ENCODE measurements around the gene COX4I1. TPM values are rescaled to one million over a fixed set of nuclear protein-coding genes. Genes with fewer than 3 reads are reported as not detected.

The COX4I1 gene
- total RNA-seq, 3 donors from 2014 or later, result 516 to 561 (median 525) TPM

- no peak for DNase-seq
- Mint-ChIP-seq H3K4me1 (ENCODE audit: low read depth) (peaks cover 3% of the 10 kb centered on the region), H3K36me3 (ENCODE audit: insufficient read depth) (no peaks in the 10 kb centered on the region), H3K9me3 (peaks cover 3% of the 10 kb centered on the region), H3K4me3 (no peak overlapping the region), H3K27me3 (ENCODE audit: low read depth) (peaks cover 22% of the 10 kb centered on the region)
- ATAC-seq, result no peak
Observed at GRCh38 chr16:85842848-85843247, 43.4 kb downstream of the COX4I1 start.

GRCh38 chr16:85843471-85844168, 44.1 kb downstream of the COX4I1 start:
- no peak overlapping the region for H3K4me3 Mint-ChIP-seq
- H3K9me3 Mint-ChIP-seq, result peaks cover 3% of the 10 kb centered on the region
- H3K36me3 Mint-ChIP-seq (ENCODE audit: insufficient read depth), result no peaks in the 10 kb centered on the region
- ATAC-seq (no peak), DNase-seq (no peak)
- H3K4me1 Mint-ChIP-seq (ENCODE audit: low read depth), result peaks cover 3% of the 10 kb centered on the region
- H3K27me3 Mint-ChIP-seq (ENCODE audit: low read depth), result peaks cover 22% of the 10 kb centered on the region

GRCh38 chr16:85844169-85844481, 44.6 kb downstream of the COX4I1 start:
- Mint-ChIP-seq H3K4me1 (ENCODE audit: low read depth) (peaks cover 3% of the 10 kb centered on the region), H3K9me3 (peaks cover 3% of the 10 kb centered on the region), H3K4me3 (no peak overlapping the region), H3K36me3 (ENCODE audit: insufficient read depth) (no peaks in the 10 kb centered on the region), H3K27me3 (ENCODE audit: low read depth) (peaks cover 17% of the 10 kb centered on the region)
- ATAC-seq (no peak), DNase-seq (no peak)

GRCh38 chr16:85844786-85845185, 45.3 kb downstream of the COX4I1 start:
- peaks cover 3% of the 10 kb centered on the region for H3K4me1 Mint-ChIP-seq (ENCODE audit: low read depth)
- no peaks in the 10 kb centered on the region for H3K36me3 Mint-ChIP-seq (ENCODE audit: insufficient read depth)
- DNase-seq (no peak), ATAC-seq (no peak)
- peaks cover 14% of the 10 kb centered on the region for H3K27me3 Mint-ChIP-seq (ENCODE audit: low read depth)
- no peak overlapping the region for H3K4me3 Mint-ChIP-seq
- H3K9me3 Mint-ChIP-seq, result peaks cover 3% of the 10 kb centered on the region

GRCh38 chr16:85845266-85845665, 45.8 kb downstream of the COX4I1 start:
- no peak overlapping the region for H3K4me3 Mint-ChIP-seq
- DNase-seq (no peak), ATAC-seq (no peak)
- peaks cover 3% of the 10 kb centered on the region for H3K4me1 Mint-ChIP-seq (ENCODE audit: low read depth)
- H3K9me3 Mint-ChIP-seq, result peaks cover 3% of the 10 kb centered on the region
- H3K27me3 Mint-ChIP-seq (ENCODE audit: low read depth), result peaks cover 14% of the 10 kb centered on the region
- no peaks in the 10 kb centered on the region for H3K36me3 Mint-ChIP-seq (ENCODE audit: insufficient read depth)

- no peak for ATAC-seq
- H3K4me1 Mint-ChIP-seq (ENCODE audit: low read depth), result peaks cover 3% of the 10 kb centered on the region
- H3K36me3 Mint-ChIP-seq (ENCODE audit: insufficient read depth), result no peaks in the 10 kb centered on the region
- DNase-seq, result no peak
- no peak overlapping the region for H3K4me3 Mint-ChIP-seq
- peaks cover 3% of the 10 kb centered on the region for H3K9me3 Mint-ChIP-seq
- peaks cover 14% of the 10 kb centered on the region for H3K27me3 Mint-ChIP-seq (ENCODE audit: low read depth)
Observed at GRCh38 chr16:85846461-85846860, 47.0 kb downstream of the COX4I1 start.

- DNase-seq, result no peak
- ATAC-seq, result no peak
- Mint-ChIP-seq H3K9me3 (peaks cover 3% of the 10 kb centered on the region), H3K36me3 (ENCODE audit: insufficient read depth) (no peaks in the 10 kb centered on the region), H3K4me3 (no peak overlapping the region), H3K4me1 (ENCODE audit: low read depth) (peaks cover 3% of the 10 kb centered on the region), H3K27me3 (ENCODE audit: low read depth) (peaks cover 14% of the 10 kb centered on the region)
Observed at GRCh38 chr16:85847036-85847435, 47.5 kb downstream of the COX4I1 start.

- Mint-ChIP-seq H3K4me3 (no peak overlapping the region), H3K9me3 (peaks cover 1% of the 10 kb centered on the region), H3K4me1 (ENCODE audit: low read depth) (peaks cover 3% of the 10 kb centered on the region), H3K36me3 (ENCODE audit: insufficient read depth) (no peaks in the 10 kb centered on the region), H3K27me3 (ENCODE audit: low read depth) (peaks cover 14% of the 10 kb centered on the region)
- DNase-seq, result no peak
- no peak for ATAC-seq
Observed at GRCh38 chr16:85847681-85848601, 48.4 kb downstream of the COX4I1 start.

- Mint-ChIP-seq H3K27me3 (ENCODE audit: low read depth) (peaks cover 14% of the 10 kb centered on the region), H3K9me3 (no peaks in the 10 kb centered on the region), H3K36me3 (ENCODE audit: insufficient read depth) (no peaks in the 10 kb centered on the region), H3K4me3 (no peak overlapping the region), H3K4me1 (ENCODE audit: low read depth) (peaks cover 3% of the 10 kb centered on the region)
- ATAC-seq, result no peak
- no peak for DNase-seq
Observed at GRCh38 chr16:85848986-85849385, 49.5 kb downstream of the COX4I1 start.

GRCh38 chr16:85849388-85849787, 49.9 kb downstream of the COX4I1 start:
- Mint-ChIP-seq H3K4me1 (ENCODE audit: low read depth) (peaks cover 3% of the 10 kb centered on the region), H3K36me3 (ENCODE audit: insufficient read depth) (no peaks in the 10 kb centered on the region), H3K4me3 (no peak overlapping the region), H3K27me3 (ENCODE audit: low read depth) (peaks cover 14% of the 10 kb centered on the region), H3K9me3 (no peaks in the 10 kb centered on the region)
- DNase-seq (no peak), ATAC-seq (no peak)

- ATAC-seq (no peak), DNase-seq (no peak)
- Mint-ChIP-seq H3K36me3 (ENCODE audit: insufficient read depth) (no peaks in the 10 kb centered on the region), H3K9me3 (no peaks in the 10 kb centered on the region), H3K27me3 (ENCODE audit: low read depth) (peaks cover 14% of the 10 kb centered on the region), H3K4me3 (no peak overlapping the region), H3K4me1 (ENCODE audit: low read depth) (no peaks in the 10 kb centered on the region)
Observed at GRCh38 chr16:85850344-85850880, 50.9 kb downstream of the COX4I1 start.

GRCh38 chr16:85851034-85851785, 51.7 kb downstream of the COX4I1 start:
- Mint-ChIP-seq H3K27me3 (ENCODE audit: low read depth) (peaks cover 13% of the 10 kb centered on the region), H3K4me1 (ENCODE audit: low read depth) (no peaks in the 10 kb centered on the region), H3K9me3 (no peaks in the 10 kb centered on the region), H3K4me3 (no peak overlapping the region), H3K36me3 (ENCODE audit: insufficient read depth) (no peaks in the 10 kb centered on the region)
- no peak for ATAC-seq
- DNase-seq, result no peak

- ATAC-seq, result no peak
- no peaks in the 10 kb centered on the region for H3K36me3 Mint-ChIP-seq (ENCODE audit: insufficient read depth)
- no peaks in the 10 kb centered on the region for H3K4me1 Mint-ChIP-seq (ENCODE audit: low read depth)
- H3K27me3 Mint-ChIP-seq (ENCODE audit: low read depth), result peaks cover 5% of the 10 kb centered on the region
- no peak overlapping the region for H3K4me3 Mint-ChIP-seq
- H3K9me3 Mint-ChIP-seq, result no peaks in the 10 kb centered on the region
- DNase-seq, result no peak
Observed at GRCh38 chr16:85853547-85854545, 54.4 kb downstream of the COX4I1 start.

Data from activated T-cell treated with anti-CD3 and anti-CD28 coated beads, Interleukin-2, amount 50 U/mL, for 4 hours (primary cell).